NCI-H1105 (cell line): ENCODE data around the gene MED4.
"Not testable (repeated sequence)": the region's sequence is repeated elsewhere in the genome, so short reads cannot be mapped to it uniquely, and the experiment has no call there.

Experiments used
- DNase-seq: peaks from one replicate; lab custom pipeline; 2025; lab: John Stamatoyannopoulos, UW

Gene MED4

GRCh38 chr13:48094404-48094780 is 512 bp downstream of the MED4 start:
- no peak for DNase-seq

- DNase-seq, result no peak
Measured at GRCh38 chr13:48093588-48093987, 1.3 kb downstream of the MED4 start.

DNA sequence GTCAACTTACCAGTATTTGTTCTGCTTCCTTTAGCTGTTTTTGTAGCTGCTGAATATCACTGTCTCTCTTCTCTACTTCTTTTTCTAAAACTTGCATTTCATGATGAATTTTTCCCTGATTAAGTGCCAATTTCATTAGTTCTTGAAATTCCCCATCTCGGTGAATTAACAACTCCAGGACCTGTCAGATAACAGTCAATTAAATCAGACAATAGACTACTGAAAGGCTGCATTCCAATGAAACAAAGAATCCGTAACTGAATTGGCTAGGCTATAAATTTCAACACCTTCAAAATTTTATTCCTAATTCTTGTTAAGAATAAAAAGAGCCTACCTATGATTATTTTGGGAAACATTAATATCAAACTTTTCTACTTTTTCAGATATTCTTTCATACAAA is 8.6 kb downstream of the MED4 start:
- no peak for DNase-seq

- DNase-seq, result no peak
Measured at GRCh38 chr13:48081739-48082138, 13.2 kb downstream of the MED4 start.

GRCh38 chr13:48078251-48078656 is 16.6 kb downstream of the MED4 start:
- no peak for DNase-seq

DNA sequence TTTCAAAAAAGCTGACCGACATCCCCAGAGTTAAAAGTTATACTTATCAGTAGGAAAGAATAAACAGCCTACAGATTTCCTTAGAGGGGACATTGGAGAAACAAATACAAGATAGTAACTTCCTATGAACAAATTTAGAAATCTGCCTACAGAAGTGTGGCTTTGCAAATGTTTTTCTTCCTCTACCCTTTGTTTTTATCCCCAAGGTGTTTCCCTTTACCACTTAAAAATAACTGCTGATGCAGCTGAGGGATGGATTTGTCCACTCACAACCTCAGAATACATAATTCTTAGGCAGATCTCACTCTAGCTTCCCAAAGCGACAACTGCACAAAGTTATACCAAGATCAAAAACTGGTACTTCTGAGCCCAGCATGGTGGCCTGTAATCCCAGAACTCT is 20.9 kb downstream of the MED4 start:
- DNase-seq, result no peak

- DNase-seq, result no peak
Measured at GRCh38 chr13:48072787-48073186, 22.1 kb downstream of the MED4 start.

DNA sequence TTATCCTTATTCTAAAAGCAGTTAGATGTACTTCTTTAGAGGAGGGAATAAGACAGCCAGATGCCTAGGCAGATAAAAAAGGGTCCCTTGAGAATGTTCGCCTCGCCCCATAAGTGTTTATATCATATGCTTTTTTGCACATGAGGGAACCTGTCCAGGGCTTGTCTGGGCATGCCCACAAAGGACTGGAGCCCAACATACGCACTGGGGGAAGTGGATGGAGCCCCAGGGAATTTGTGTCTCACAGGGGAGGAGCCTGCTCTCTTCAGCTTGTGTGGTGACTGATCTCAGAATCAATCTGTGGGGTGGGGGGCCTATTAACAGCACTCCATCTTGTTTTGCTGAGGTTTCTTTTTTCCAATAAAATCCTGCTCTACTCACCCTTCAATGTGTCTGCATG is 22.6 kb downstream of the MED4 start:
- DNase-seq, result no peak

GRCh38 chr13:48070942-48071341 is 24.0 kb downstream of the MED4 start:
- no peak for DNase-seq

- no peak for DNase-seq
Measured at GRCh38 chr13:48069573-48069972, 25.3 kb downstream of the MED4 start.

DNA sequence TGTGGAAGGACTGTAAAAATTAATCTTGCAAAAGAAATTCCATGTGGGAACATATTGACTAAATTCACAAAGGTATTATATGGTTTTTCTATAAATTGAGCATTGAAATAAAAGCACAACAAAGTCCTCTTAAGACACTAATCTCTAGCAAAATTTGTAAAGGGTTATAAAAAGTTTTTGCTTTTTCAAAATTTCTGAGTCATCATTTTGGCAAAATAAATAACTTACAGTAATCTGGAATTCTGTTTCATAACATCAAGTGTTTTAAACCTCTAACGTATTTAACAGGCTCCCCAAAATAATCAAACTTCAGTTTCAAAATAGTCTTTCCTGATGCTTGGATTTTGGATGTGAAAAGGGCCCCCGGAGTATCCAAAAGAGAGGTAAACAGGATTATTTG is 26.0 kb downstream of the MED4 start:
- DNase-seq, result no peak

DNA sequence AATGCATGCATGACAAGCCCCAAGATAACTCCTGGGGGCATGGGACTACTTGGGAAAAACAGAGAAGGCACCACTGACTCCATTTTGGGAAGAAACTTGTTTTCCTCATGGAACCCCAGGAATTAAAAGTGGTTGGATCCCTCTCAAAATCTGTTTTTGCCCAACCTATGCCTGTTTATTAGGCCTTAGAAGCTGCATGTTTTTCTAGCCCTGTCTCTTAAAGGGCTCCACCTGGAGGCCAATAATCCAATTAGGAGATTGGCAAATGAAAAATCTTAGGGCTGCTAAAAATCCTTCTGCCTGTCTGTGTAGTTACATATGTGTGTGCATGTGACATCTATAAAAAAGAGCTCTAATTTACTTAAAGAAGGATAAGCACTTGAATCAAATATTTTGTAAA is 26.9 kb downstream of the MED4 start:
- no peak for DNase-seq

DNA sequence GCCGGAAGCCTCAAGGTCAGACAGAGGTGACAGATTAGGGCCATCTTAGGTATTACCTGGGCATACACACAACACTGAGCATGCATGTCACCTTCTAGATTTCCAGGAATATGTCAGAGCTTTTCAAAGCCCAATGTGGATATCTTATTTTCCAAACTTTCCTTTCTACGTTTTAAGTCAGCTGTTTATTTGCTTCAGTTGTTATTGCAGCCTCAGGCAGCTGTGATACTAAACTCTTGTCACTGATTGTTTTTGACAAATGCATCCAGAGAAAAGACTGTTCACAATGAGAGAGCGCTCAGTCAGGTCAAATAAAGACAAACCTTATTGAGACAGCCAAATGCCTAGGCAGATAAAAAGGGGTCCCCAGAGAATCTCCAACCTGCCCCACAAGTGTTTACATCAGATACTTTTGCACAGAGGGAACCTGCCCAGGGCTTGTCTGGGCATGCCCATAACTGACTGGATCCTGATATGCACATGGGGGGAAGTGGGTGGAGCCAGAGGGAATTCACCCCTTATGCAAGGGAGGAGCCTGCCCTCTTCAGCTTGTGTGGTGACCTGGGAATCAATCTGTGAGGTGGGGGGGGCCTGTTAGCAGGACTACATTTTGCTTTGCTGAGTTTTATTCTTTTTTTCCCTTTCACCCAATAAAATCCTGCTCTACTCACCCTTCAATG is 28.5 kb downstream of the MED4 start:
- DNase-seq, result no peak

GRCh38 chr13:48059951-48060350 is 35.0 kb downstream of the MED4 start:
- DNase-seq, result not testable (repeated sequence)

DNA sequence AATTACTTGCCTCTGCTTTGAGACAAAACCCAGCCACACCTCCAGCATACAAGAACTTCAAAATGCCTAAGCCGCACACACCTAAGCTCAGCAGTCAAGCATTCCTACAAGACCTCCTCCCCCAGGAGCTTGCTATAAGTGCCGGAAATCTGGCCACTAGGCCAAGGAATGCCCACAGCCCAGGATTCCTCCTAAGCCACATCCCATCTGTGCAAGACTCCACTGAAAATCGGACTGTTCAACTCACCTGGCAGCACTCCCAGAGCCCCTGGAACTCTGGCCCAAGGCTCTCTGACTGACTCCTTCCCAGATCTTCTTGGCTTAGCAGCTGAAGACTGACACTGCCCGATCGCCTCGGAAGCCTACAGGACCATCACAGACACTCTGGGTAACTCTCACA is 36.4 kb downstream of the MED4 start:
- not testable (repeated sequence) for DNase-seq

DNA sequence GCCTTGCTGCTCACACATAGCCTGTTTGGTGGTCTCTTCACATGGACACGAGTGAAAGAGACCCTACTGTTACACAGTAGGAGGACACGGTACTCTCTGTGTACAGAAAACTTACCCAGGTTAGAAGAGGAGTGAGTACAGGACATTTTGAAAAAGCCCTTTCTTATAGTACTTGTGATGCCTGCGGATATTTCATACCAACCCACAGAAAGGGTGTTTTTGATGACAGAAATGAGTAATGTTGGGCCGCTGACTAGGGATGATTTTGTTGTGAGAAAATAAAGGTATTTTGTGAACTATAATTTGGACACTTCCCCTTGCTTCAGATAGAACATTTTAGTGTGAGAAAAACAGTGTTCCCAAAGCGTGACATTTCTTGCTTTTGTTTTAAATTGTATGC is 39.2 kb downstream of the MED4 start:
- DNase-seq, result no peak

DNA sequence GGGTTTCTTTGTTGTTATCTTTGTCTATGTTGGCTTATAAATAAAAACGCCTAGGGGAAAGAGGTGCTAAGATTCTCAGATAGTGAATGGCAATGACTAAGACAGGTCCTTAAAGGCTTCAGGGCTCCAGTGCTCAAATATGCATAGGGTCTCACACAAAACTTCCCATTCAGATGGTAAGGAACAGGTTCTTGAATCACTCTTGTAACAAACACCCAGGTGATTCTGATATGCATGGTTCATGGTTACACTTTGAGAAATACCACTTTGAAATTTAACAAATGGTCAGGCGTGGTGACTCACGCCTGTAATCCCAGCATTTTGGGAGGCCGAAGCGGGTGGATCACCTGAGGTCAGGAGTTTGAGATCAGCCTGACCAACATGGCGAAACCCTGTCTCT is 40.3 kb downstream of the MED4 start:
- no peak for DNase-seq

- DNase-seq, result no peak
Measured at GRCh38 chr13:48050550-48050949, 44.4 kb downstream of the MED4 start.

- no peak for DNase-seq
Measured at GRCh38 chr13:48043789-48044503, 51.0 kb downstream of the MED4 start.

- DNase-seq, result no peak
Measured at GRCh38 chr13:48042894-48043293, 52.0 kb downstream of the MED4 start.

DNA sequence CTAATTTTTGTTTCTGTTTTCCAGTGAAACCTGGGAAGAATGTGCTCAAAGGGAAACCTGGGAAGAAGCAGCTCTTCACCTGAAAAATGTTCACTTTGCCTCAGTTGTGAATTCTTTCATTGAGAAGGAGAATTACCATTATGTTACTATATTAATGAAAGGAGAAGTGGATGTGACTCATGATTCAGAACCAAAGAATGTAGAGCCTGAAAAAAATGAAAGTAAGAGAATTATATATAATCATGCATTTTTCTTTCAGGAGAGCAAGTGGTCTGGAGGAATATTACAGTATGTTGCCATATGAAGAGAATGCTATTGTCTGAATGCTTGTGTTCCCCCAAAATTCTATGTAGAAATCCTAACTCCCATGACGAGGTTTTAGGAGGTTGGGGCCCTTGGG is 54.0 kb downstream of the MED4 start:
- DNase-seq, result no peak

DNA sequence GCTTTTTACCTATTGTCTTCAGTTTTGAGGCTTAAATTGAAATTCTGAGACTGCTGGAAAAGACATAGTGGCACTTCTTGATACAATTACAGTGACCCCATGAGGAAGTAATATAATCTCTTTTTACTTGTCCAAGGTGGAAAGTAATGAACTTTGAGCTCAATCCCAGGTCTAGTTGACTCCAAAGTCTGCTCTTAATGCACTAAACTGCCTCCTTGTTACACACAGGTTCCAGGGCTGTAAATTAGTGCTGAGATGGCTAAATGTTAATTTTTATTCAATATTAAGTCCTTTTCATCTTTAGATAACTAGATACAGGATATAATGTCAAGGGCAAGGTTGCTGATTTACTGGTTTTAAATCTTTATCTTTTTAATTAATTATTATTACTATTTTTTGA is 54.9 kb downstream of the MED4 start:
- DNase-seq, result no peak

DNA sequence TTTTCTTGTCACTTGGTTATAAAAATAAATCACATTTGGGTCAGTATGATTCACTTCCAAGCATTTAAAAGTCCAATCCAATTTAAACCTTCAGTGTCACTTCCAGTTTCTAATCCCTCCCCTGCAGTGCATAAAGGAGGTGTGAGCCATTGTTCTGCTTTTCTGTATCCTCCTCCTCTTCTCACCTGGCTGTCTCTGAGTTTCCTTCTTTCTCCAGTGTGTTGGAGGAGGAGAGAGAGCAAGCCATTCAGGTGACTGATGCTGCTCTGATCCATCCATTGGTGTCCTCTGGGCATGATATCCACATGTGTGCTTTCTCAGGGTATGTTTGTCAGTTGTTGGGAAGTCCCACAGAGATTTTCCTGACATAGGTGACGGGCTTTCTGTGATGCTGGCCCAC is 56.1 kb downstream of the MED4 start:
- DNase-seq, result no peak
